Nephron (organoid): ENCODE data around the gene GABRG3.

Experiments
- H3K27ac Mint-ChIP-seq, 3 experiments: 2 replicates each; pipeline ENCODE4 v1.8.0; 2020; ENCODE audit warnings: mixed read lengths in 3 of 3, mild to moderate bottlenecking in 2 of 3, moderate library complexity in 1 of 3
- H3K27me3 Mint-ChIP-seq: 2 replicates; pipeline ENCODE4 v1.8.0; 2021; ENCODE audit warnings: low read depth, mild to moderate bottlenecking, moderate library complexity, mixed read lengths
- H3K36me3 Mint-ChIP-seq: 2 replicates; pipeline ENCODE4 v1.8.0; 2020; ENCODE audit warnings: low read depth, mixed read lengths
- H3K4me1 Mint-ChIP-seq: 2 replicates; pipeline ENCODE4 v1.8.0; 2020; ENCODE audit warnings: mixed read lengths
- H3K4me3 Mint-ChIP-seq, 3 experiments: 2 replicates each; pipeline ENCODE4 v1.8.0; 2020; ENCODE audit warnings: mild to moderate bottlenecking in 3 of 3, mixed read lengths in 3 of 3, moderate library complexity in 2 of 3
- H3K9me3 Mint-ChIP-seq: 2 replicates; pipeline ENCODE4 v1.8.0; 2020; ENCODE audit warnings: mixed read lengths
- TF ChIP-seq, protein P1 (sequence below), 3 experiments: fragments of 200-600 bp; sonication (generic); IDR thresholded peaks; one replicate each; pipeline ENCODE4 v1.5.0; 2021; ENCODE audit warnings: antibody characterized with exemption in 3 of 3; ENCODE audit not compliant: unreplicated experiment in 3 of 3

GABRG3 gene

DNA sequence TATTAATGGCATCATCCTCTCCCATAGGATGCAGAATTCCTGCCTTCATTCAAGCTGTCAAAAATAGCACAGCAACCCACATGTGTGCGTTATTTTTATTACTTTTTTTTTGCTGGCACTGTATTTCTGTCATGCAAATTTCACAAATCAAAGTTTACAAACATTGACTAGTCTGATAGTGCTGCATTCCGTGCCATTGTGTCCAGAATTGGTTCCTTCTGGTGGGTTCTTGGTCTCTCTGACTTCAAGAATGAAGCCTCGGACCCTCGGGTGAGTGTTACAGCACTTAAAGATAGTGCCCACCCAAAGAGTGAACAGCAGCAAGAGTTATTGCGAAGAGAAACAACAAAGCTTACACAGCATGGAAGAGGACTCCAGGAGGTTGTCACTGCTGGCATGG, 490.2 kb downstream of the GABRG3 start:
- H3K36me3 Mint-ChIP-seq = no peaks in the 10 kb centered on the region
- TF ChIP-seq, protein P1, sequence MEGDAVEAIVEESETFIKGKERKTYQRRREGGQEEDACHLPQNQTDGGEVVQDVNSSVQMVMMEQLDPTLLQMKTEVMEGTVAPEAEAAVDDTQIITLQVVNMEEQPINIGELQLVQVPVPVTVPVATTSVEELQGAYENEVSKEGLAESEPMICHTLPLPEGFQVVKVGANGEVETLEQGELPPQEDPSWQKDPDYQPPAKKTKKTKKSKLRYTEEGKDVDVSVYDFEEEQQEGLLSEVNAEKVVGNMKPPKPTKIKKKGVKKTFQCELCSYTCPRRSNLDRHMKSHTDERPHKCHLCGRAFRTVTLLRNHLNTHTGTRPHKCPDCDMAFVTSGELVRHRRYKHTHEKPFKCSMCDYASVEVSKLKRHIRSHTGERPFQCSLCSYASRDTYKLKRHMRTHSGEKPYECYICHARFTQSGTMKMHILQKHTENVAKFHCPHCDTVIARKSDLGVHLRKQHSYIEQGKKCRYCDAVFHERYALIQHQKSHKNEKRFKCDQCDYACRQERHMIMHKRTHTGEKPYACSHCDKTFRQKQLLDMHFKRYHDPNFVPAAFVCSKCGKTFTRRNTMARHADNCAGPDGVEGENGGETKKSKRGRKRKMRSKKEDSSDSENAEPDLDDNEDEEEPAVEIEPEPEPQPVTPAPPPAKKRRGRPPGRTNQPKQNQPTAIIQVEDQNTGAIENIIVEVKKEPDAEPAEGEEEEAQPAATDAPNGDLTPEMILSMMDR (IDR thresholded peaks at IDR 0.05; ENCODE audit: unreplicated experiment in 3 of 3) = no peak
- no peak overlapping the region for H3K27ac Mint-ChIP-seq
- H3K4me3 Mint-ChIP-seq = no peak overlapping the region
- peaks cover 31% of the 10 kb centered on the region for H3K4me1 Mint-ChIP-seq
- peaks cover 2% of the 10 kb centered on the region for H3K9me3 Mint-ChIP-seq
- H3K27me3 Mint-ChIP-seq = peaks cover 9% of the 10 kb centered on the region

DNA sequence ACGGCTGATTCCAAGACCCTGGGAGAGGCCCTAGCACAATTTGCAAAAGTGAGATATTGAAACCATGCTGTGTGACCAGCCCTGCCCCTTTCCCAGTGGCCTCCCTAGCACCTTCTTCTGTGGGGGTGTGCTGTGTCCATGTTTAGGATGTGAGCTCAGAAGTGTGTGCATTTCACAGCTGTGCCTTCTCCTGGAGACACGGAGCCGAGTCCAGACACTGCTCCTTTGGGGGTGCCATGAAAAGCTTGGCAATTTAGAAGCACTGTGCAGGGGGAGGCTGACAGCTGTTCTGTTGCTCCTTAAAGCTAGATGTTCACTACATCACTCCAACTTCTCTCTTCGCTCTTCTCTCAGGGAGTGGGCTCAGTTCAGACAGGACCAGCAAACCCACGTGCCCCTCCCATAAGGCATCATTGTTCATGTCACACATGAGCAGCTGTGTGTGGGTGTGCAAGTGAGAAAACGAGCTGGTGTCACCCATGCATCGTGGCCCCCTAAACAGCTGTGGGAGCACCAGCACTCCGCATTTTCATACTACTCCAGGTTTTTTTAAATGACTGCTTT, 492.6 kb downstream of the GABRG3 start:
- Mint-ChIP-seq H3K36me3 (no peaks in the 10 kb centered on the region), H3K9me3 (peaks cover 2% of the 10 kb centered on the region), H3K4me1 (peaks cover 41% of the 10 kb centered on the region), H3K27ac (peak overlapping the region in 1 of 3 experiments; percentile 19), H3K27me3 (peaks cover 9% of the 10 kb centered on the region), H3K4me3 (peak overlapping the region in 1 of 3 experiments; percentile 45)
- TF ChIP-seq, protein P1 (IDR thresholded peaks at IDR 0.05; ENCODE audit: unreplicated experiment in 3 of 3) = no peak

DNA sequence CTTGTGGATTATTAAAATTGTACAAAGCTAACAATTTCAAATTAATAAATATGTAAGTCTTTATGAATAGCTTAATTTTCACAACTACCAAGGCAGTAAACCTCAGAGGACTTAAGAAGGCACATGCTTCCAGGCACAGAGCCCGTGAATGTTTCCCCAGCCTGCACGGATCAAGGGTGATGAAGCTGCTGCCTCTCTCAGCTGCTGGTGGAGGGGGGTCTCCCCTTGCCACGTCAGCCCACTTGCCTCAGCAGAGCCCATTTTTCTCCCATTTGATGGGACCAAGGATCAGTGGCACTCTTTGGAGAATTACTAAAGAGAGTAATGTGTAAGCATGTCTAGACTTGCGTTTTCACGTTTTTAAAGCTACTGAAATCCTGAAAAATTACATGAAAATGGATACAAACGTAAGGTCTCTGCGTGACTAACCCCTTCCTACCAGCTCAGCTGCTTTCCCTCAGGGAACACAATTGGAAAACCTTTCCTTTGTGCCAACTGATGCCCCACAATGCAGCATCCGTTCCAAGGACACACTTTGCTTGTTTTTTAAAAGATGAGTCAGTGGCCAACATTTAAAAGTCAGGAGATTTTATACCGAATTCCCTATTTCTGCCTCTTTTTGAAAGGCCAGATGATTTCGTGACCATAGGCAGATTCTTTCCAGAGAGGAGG, 494.1 kb downstream of the GABRG3 start:
- TF ChIP-seq, protein P1 (IDR thresholded peaks at IDR 0.05; ENCODE audit: unreplicated experiment in 3 of 3) = no peak
- H3K9me3 Mint-ChIP-seq = peaks cover 2% of the 10 kb centered on the region
- no peaks in the 10 kb centered on the region for H3K36me3 Mint-ChIP-seq

DNA sequence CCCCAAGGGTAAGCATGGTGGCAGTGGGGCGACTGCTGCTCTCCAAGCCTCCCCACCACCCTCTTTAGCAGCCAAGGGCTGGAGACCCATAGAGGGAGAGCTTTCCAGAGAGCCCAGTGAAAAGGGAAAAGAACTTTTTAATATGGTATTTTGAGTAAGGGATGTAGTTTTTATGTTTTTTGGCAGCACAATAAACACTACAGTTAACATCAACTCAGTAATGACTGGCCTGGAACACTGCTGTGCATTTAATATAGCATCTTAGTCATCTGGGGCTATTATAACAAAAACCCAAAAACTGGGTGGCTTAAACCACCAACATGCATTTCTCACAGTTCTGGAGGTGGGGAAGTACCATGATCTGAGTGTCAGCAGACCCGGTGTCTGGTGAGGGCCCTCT, 495.8 kb downstream of the GABRG3 start:
- no peaks in the 10 kb centered on the region for H3K36me3 Mint-ChIP-seq
- peaks cover 30% of the 10 kb centered on the region for H3K4me1 Mint-ChIP-seq
- H3K27me3 Mint-ChIP-seq = peaks cover 3% of the 10 kb centered on the region
- H3K4me3 Mint-ChIP-seq = no peak overlapping the region
- peaks cover 2% of the 10 kb centered on the region for H3K9me3 Mint-ChIP-seq
- TF ChIP-seq, protein P1 (IDR thresholded peaks at IDR 0.05; ENCODE audit: unreplicated experiment in 3 of 3) = no peak
- H3K27ac Mint-ChIP-seq = peak overlapping the region in 2 of 3 experiments; percentile 25 to 48

More for the DNA sequence above, 494.1 kb downstream of the GABRG3 start:
- no peak overlapping the region for H3K27ac Mint-ChIP-seq
- H3K27me3 Mint-ChIP-seq = peaks cover 9% of the 10 kb centered on the region
- H3K4me3 Mint-ChIP-seq = no peak overlapping the region
- peaks cover 41% of the 10 kb centered on the region for H3K4me1 Mint-ChIP-seq

DNA sequence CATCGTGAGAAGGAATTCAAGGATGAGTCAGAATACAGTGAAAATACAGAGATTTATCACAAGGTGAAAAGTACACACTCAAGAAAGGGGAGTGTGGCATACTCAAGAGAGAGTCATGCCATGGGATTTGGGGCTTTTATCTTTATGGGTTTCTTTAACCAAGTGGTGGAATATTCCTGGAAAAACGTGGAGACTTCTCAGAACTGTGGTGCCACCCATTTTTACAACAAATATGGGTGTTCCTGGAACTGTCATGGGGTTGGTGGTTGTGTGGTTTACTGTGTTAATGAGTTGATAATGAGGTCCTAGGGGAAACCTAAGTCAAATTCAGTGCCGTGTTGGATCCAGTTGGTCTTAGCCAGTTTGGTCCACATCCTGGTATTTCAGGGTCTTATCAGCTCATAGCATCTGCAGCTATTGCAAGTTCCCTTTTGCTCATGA, 497.2 kb downstream of the GABRG3 start:
- H3K27ac Mint-ChIP-seq = no peak overlapping the region
- H3K9me3 Mint-ChIP-seq = no peaks in the 10 kb centered on the region
- H3K36me3 Mint-ChIP-seq = no peaks in the 10 kb centered on the region
- TF ChIP-seq, protein P1 (IDR thresholded peaks at IDR 0.05; ENCODE audit: unreplicated experiment in 3 of 3) = no peak
- H3K4me1 Mint-ChIP-seq = peaks cover 30% of the 10 kb centered on the region
- peaks cover 3% of the 10 kb centered on the region for H3K27me3 Mint-ChIP-seq
- H3K4me3 Mint-ChIP-seq = no peak overlapping the region

DNA sequence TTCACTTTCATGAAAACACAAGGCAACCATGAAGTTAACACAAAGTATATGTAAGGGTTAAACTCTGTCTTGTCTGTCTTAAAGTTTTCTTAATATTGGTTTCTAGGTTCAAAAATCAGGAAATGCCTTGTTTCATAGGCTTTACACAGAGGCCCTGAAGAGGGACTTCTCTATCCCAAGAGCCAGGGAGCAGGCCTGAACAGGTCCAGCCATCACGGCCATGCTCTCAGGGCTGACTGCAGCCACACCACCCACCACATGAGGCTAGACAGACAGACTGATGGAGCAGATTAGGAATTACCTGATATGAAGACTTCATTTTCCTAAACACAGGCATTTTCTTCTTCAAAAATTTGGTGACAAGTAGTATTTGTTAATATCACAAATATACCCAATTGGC, 502.9 kb downstream of the GABRG3 start:
- no peak overlapping the region for H3K27ac Mint-ChIP-seq
- no peak overlapping the region for H3K4me3 Mint-ChIP-seq
- H3K27me3 Mint-ChIP-seq = no peaks in the 10 kb centered on the region
- no peaks in the 10 kb centered on the region for H3K36me3 Mint-ChIP-seq
- TF ChIP-seq, protein P1 (IDR thresholded peaks at IDR 0.05; ENCODE audit: unreplicated experiment in 3 of 3) = no peak
- H3K9me3 Mint-ChIP-seq = peaks cover 3% of the 10 kb centered on the region
- no peaks in the 10 kb centered on the region for H3K4me1 Mint-ChIP-seq
